Tibial artery (tissue), 4 donors: ENCODE measurements around the gene STAB2.

Experiments
- DNase-seq, 2 donors: peaks; one replicate each; pipeline ENCODE4 v3.0.0-alpha.2; 2019
- H3K27ac ChIP-seq, 2 donors: fragments of 200-600 bp; sonication (generic) in 1 of 2; 1 replicate in 1 of 2; 2 replicates in 1 of 2; pipeline ENCODE4 v1.5.1; 2018 to 2019; ENCODE audit warnings: mild to moderate bottlenecking in 1 of 2
- H3K27me3 ChIP-seq, 2 donors: fragments of 200-600 bp; sonication (generic) in 1 of 2; one replicate each; pipeline versions ENCODE4 v1.5.1 to v1.6.0; 2016 to 2019
- H3K36me3 ChIP-seq, 3 donors: fragments of 200-600 bp; sonication (generic) in 2 of 3; one replicate each; pipeline ENCODE4 v1.5.1; 2016 to 2019; ENCODE audit warnings: mild to moderate bottlenecking in 2 of 3
- H3K4me1 ChIP-seq, 4 donors: fragments of 200-600 bp; sonication (generic) in 2 of 4; 1 replicate in 3 of 4; 2 replicates in 1 of 4; pipeline ENCODE4 v1.5.1; 2016 to 2019
- H3K4me3 ChIP-seq, 2 donors: fragments of 200-600 bp; sonication (generic) in 1 of 2; 1 replicate in 1 of 2; 2 replicates in 1 of 2; pipeline ENCODE4 v1.5.1; 2018 to 2019; ENCODE audit warnings: mild to moderate bottlenecking in 2 of 2
- H3K9me3 ChIP-seq, 3 donors: fragments of 200-600 bp; sonication (generic) in 1 of 3; one replicate each; pipeline ENCODE4 v1.5.1; 2016 to 2019
- CTCF ChIP-seq, 2 experiments: fragments of 200-600 bp in 1 of 2; fragments of 450-650 bp in 1 of 2; IDR thresholded peaks; one replicate each; pipeline ENCODE4 v1.5.1; 2017 to 2019; ENCODE audit warnings: antibody characterized with exemption in 2 of 2, mild to moderate bottlenecking in 1 of 2, moderate library complexity in 1 of 2
- intact Hi-C: fragments of 100-400 bp; cut with DNase I; formaldehyde crosslinking; loops from one replicate; pipeline ENCODE4 v1.15.0; 2023; ENCODE audit warnings: low total_unique reads

STAB2 gene

GRCh38 chr12:103729499-103729898, 142.4 kb downstream of the STAB2 start:
- Histone ChIP-seq H3K9me3 (no peaks in the 10 kb centered on the region), H3K36me3 (no peaks in the 10 kb centered on the region), H3K27ac (no peak overlapping the region), H3K27me3 (no peaks in the 10 kb centered on the region), H3K4me1 (no peaks in the 10 kb centered on the region), H3K4me3 (no peak overlapping the region)
- DNase-seq = no peak
- no peak for TF ChIP-seq CTCF (IDR thresholded peaks at IDR 0.05)
- intact Hi-C loops = no loop called here

GRCh38 chr12:103731539-103731938, 144.5 kb downstream of the STAB2 start:
- no peak for TF ChIP-seq CTCF (IDR thresholded peaks at IDR 0.05)

GRCh38 chr12:103734863-103735262, 147.8 kb downstream of the STAB2 start:
- Histone ChIP-seq H3K4me1 (no peaks in the 10 kb centered on the region), H3K27ac (no peak overlapping the region), H3K27me3 (no peaks in the 10 kb centered on the region), H3K4me3 (no peak overlapping the region), H3K9me3 (no peaks in the 10 kb centered on the region), H3K36me3 (no peaks in the 10 kb centered on the region)
- intact Hi-C loops = no loop called here
- no peak for DNase-seq
- no peak for TF ChIP-seq CTCF (IDR thresholded peaks at IDR 0.05)

More at GRCh38 chr12:103731539-103731938, 144.5 kb downstream of the STAB2 start:
- H3K27ac ChIP-seq = no peak overlapping the region
- H3K9me3 ChIP-seq = no peaks in the 10 kb centered on the region
- H3K4me3 ChIP-seq = no peak overlapping the region
- no peaks in the 10 kb centered on the region for H3K36me3 ChIP-seq
- no peaks in the 10 kb centered on the region for H3K27me3 ChIP-seq
- intact Hi-C loops = no loop called here
- no peaks in the 10 kb centered on the region for H3K4me1 ChIP-seq
- DNase-seq = no peak

- Histone ChIP-seq H3K9me3 (no peaks in the 10 kb centered on the region), H3K27me3 (no peaks in the 10 kb centered on the region)
These were observed 148.2 kb downstream of the STAB2 start for GRCh38 chr12:103735291-103735690.

GRCh38 chr12:103736572-103736971, 149.5 kb downstream of the STAB2 start:
- no peak for TF ChIP-seq CTCF (IDR thresholded peaks at IDR 0.05)
- Histone ChIP-seq H3K27ac (no peak overlapping the region), H3K4me1 (no peaks in the 10 kb centered on the region), H3K27me3 (no peaks in the 10 kb centered on the region), H3K36me3 (no peaks in the 10 kb centered on the region), H3K9me3 (no peaks in the 10 kb centered on the region), H3K4me3 (no peak overlapping the region)
- intact Hi-C loops = no loop called here
- DNase-seq = no peak

More at GRCh38 chr12:103735291-103735690, 148.2 kb downstream of the STAB2 start:
- no peak overlapping the region for H3K27ac ChIP-seq
- intact Hi-C loops = no loop called here
- TF ChIP-seq CTCF (IDR thresholded peaks at IDR 0.05) = no peak
- DNase-seq = no peak
- H3K4me3 ChIP-seq = no peak overlapping the region
- H3K36me3 ChIP-seq = no peaks in the 10 kb centered on the region
- H3K4me1 ChIP-seq = no peaks in the 10 kb centered on the region

- no peak overlapping the region for H3K4me3 ChIP-seq
- TF ChIP-seq CTCF (IDR thresholded peaks at IDR 0.05) = no peak
- DNase-seq = no peak
- no peak overlapping the region for H3K27ac ChIP-seq
- no peaks in the 10 kb centered on the region for H3K27me3 ChIP-seq
- intact Hi-C loops = no loop called here
- H3K36me3 ChIP-seq = no peaks in the 10 kb centered on the region
- H3K9me3 ChIP-seq = no peaks in the 10 kb centered on the region
- no peaks in the 10 kb centered on the region for H3K4me1 ChIP-seq
These were observed 150.8 kb downstream of the STAB2 start for GRCh38 chr12:103737881-103738280.
